ENCODE data around the gene MEIOSIN. TPM values are rescaled to one million over a fixed set of nuclear protein-coding genes. Genes with fewer than 3 reads are reported as not detected.
A peak's percentile ranks its signal among the peaks of the same experiment; 100 is the strongest.

The MEIOSIN gene
- total and polyA plus RNA-seq, 9 of the 15 experiments (the other 6 are each of a cell fraction or from before 2014, with no cell fraction given) = 0.06 to 2.0 (median 0.76) TPM

GRCh38 chr19:45767881-45768654, 34.8 kb downstream of the MEIOSIN start (continued):
- TF ChIP-seq MGA (IDR thresholded peaks at IDR 0.05) (peak; percentile 14; the same call in 1 of the 2 replicates), ZNF143 (CRISPR knock-in tag; IDR thresholded peaks at IDR 0.05) (no peak), PCBP2 (IDR thresholded peaks at IDR 0.05; ENCODE audit: low read depth, low read length, poor library complexity, severe bottlenecking) (no peak), GABPA (tag; conservative IDR thresholded peaks at IDR 0.05; ENCODE audit: low read depth) (no peak), NONO (IDR thresholded peaks at IDR 0.05; ENCODE audit: low read depth in 2 of 2, low read length in 1 of 2) (peak; percentile 49 to 70; a peak in 3 of 4 replicates), IFI16 (CRISPR knock-in tag; IDR thresholded peaks at IDR 0.05) (no peak), SAFB2 (IDR thresholded peaks at IDR 0.05; ENCODE audit: borderline replicate concordance, low read depth, low read length, severe bottlenecking) (no peak), DMBX1 (CRISPR knock-in tag; IDR thresholded peaks at IDR 0.05; ENCODE audit: borderline replicate concordance) (no peak), SRSF1 (IDR thresholded peaks at IDR 0.05; ENCODE audit: low read depth, low read length) (no peak), KAT7 (CRISPR knock-in tag; IDR thresholded peaks at IDR 0.05; ENCODE audit: borderline replicate concordance) (no peak; the same call in 1 of the 2 replicates), KLF1 (tag; IDR thresholded peaks at IDR 0.05) (no peak), TAF1 (IDR thresholded peaks at IDR 0.05; ENCODE audit: control insufficient read depth, extremely low read depth, insufficient read depth, low read length, severe bottlenecking) (peak; percentile 15), ETV1 (tag; conservative IDR thresholded peaks at IDR 0.05; ENCODE audit: low read depth) (no peak)
- TF ChIP-seq, protein P1, sequence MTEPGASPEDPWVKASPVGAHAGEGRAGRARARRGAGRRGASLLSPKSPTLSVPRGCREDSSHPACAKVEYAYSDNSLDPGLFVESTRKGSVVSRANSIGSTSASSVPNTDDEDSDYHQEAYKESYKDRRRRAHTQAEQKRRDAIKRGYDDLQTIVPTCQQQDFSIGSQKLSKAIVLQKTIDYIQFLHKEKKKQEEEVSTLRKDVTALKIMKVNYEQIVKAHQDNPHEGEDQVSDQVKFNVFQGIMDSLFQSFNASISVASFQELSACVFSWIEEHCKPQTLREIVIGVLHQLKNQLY (CRISPR knock-in tag; conservative IDR thresholded peaks at IDR 0.05) = no peak
